Measurements from ENCODE around the gene MEFV. TPM values are rescaled to one million over a fixed set of nuclear protein-coding genes. Genes with fewer than 3 reads are reported as not detected.

The MEFV gene
- total and polyA plus RNA-seq, 9 donors = 0.11 to 0.84 (median 0.46) TPM

- Histone ChIP-seq H3K9me3 (no peaks in the 10 kb centered on the region), H3K36me3 (no peaks in the 10 kb centered on the region), H3K4me3 (no peak overlapping the region), H3K27me3 (no peaks in the 10 kb centered on the region), H3K27ac (no peak overlapping the region), H3K4me1 (ENCODE audit: insufficient read depth) (no peaks in the 10 kb centered on the region)
- TF ChIP-seq CTCF (IDR thresholded peaks at IDR 0.05) = no peak
- TF ChIP-seq EP300 (IDR thresholded peaks at IDR 0.05) = no peak
- no peak for TF ChIP-seq POLR2A (IDR thresholded peaks at IDR 0.05)
- 47 to 69% (median 49%) methylated on average over 35 of the region's 35 CpGs for WGBS, 3 donors
- intact Hi-C loops (cut with DNase I) = no loop called here
- DNase-seq = no peak
These were observed 2.1 kb downstream of the MEFV start for GRCh38 chr16:3254309-3254708.

- no peak for DNase-seq
- Histone ChIP-seq H3K4me3 (no peak overlapping the region), H3K36me3 (no peaks in the 10 kb centered on the region), H3K4me1 (ENCODE audit: insufficient read depth) (no peaks in the 10 kb centered on the region), H3K9me3 (no peaks in the 10 kb centered on the region), H3K27me3 (no peaks in the 10 kb centered on the region), H3K27ac (no peak overlapping the region)
- 70 to 79% (median 72%) methylated on average over 4 of the region's 4 CpGs for WGBS, 3 donors
- intact Hi-C loops (cut with DNase I) = no loop called here
- no peak for TF ChIP-seq POLR2A (IDR thresholded peaks at IDR 0.05)
These were observed 3.5 kb downstream of the MEFV start for GRCh38 chr16:3252967-3253366.

- Histone ChIP-seq H3K4me1 (ENCODE audit: insufficient read depth) (no peaks in the 10 kb centered on the region), H3K27me3 (no peaks in the 10 kb centered on the region), H3K4me3 (no peak overlapping the region), H3K9me3 (no peaks in the 10 kb centered on the region), H3K27ac (no peak overlapping the region), H3K36me3 (no peaks in the 10 kb centered on the region)
- TF ChIP-seq EP300 (IDR thresholded peaks at IDR 0.05) (no peak), POLR2A (IDR thresholded peaks at IDR 0.05) (no peak), CTCF (IDR thresholded peaks at IDR 0.05) (no peak)
- intact Hi-C loops (cut with DNase I) = no loop called here
- WGBS, 3 donors = 71 to 88% (median 82%) methylated on average over 14 of the region's 14 CpGs
- DNase-seq = no peak
These were observed 7.0 kb downstream of the MEFV start for GRCh38 chr16:3249451-3249850.

- no peak for DNase-seq
- TF ChIP-seq POLR2A (IDR thresholded peaks at IDR 0.05) = no peak
- no peak for TF ChIP-seq CTCF (IDR thresholded peaks at IDR 0.05)
- no peak for TF ChIP-seq EP300 (IDR thresholded peaks at IDR 0.05)
- H3K27me3 ChIP-seq = no peaks in the 10 kb centered on the region
- no peaks in the 10 kb centered on the region for H3K36me3 ChIP-seq
- H3K9me3 ChIP-seq = no peaks in the 10 kb centered on the region
- intact Hi-C loops (cut with DNase I) = no loop called here
- no peaks in the 10 kb centered on the region for H3K4me1 ChIP-seq (ENCODE audit: insufficient read depth)
- WGBS, 3 donors = 42 to 80% (median 70%) methylated on average over 1 of the region's 1 CpG
- H3K27ac ChIP-seq = no peak overlapping the region
- no peak overlapping the region for H3K4me3 ChIP-seq
These were observed 7.4 kb downstream of the MEFV start for GRCh38 chr16:3249020-3249419.

GRCh38 chr16:3248596-3248995, 7.8 kb downstream of the MEFV start:
- 77 to 83% (median 80%) methylated on average over 5 of the region's 5 CpGs for WGBS, 3 donors
- Histone ChIP-seq H3K4me3 (no peak overlapping the region), H3K27ac (no peak overlapping the region), H3K9me3 (no peaks in the 10 kb centered on the region), H3K36me3 (no peaks in the 10 kb centered on the region), H3K4me1 (ENCODE audit: insufficient read depth) (no peaks in the 10 kb centered on the region), H3K27me3 (no peaks in the 10 kb centered on the region)
- TF ChIP-seq POLR2A (IDR thresholded peaks at IDR 0.05) = no peak
- TF ChIP-seq EP300 (IDR thresholded peaks at IDR 0.05) = no peak
- TF ChIP-seq CTCF (IDR thresholded peaks at IDR 0.05) = no peak
- intact Hi-C loops (cut with DNase I) = no loop called here
- DNase-seq = no peak
